WTC11 (cell line): Measurements from ENCODE around the gene NFATC1. TPM values are rescaled to one million over a fixed set of nuclear protein-coding genes. Genes with fewer than 3 reads are reported as not detected.

Experiments
- ATAC-seq: fragments of 200-7000 bp; cut with Tn5 transposase; 2 replicates; pipeline ENCODE4 v1.10.0; 2021; ENCODE audit warnings: mild to moderate bottlenecking, moderate library complexity
- CTCF ChIA-PET: fragments of 300-600 bp; sonication (Branson Sonifier 250); formaldehyde crosslinking; loops from one replicate; lab custom pipeline; 2021; ENCODE audit warnings: antibody characterized with exemption; lab: Charles Lee
- POLR2A ChIA-PET: fragments of 350-600 bp; sonication (Branson Sonifier 250); formaldehyde crosslinking; loops from one replicate; lab custom pipeline; 2021; ENCODE audit warnings: antibody characterized with exemption; lab: Charles Lee
- DNase-seq: peaks from one replicate; pipeline ENCODE4 v3.0.0; 2021; ENCODE audit warnings: low spot score
- H3K27ac Mint-ChIP-seq: 2 replicates; pipeline ENCODE4 v1.8.0; 2021; ENCODE audit warnings: mixed read lengths
- H3K27me3 Mint-ChIP-seq: 2 replicates; pipeline ENCODE4 v1.8.0; 2021; ENCODE audit warnings: low read depth, mild to moderate bottlenecking, moderate library complexity, mixed read lengths
- H3K36me3 Mint-ChIP-seq: 2 replicates; pipeline ENCODE4 v1.8.0; 2021; ENCODE audit warnings: mixed read lengths
- H3K4me1 Mint-ChIP-seq: 2 replicates; pipeline ENCODE4 v1.8.0; 2022; ENCODE audit warnings: mixed read lengths
- H3K4me3 Mint-ChIP-seq: 2 replicates; pipeline ENCODE4 v1.8.0; 2021; ENCODE audit warnings: mild to moderate bottlenecking, moderate library complexity, mixed read lengths
- H3K9me3 Mint-ChIP-seq: 2 replicates; pipeline ENCODE4 v1.8.0; 2021; ENCODE audit warnings: mixed read lengths
- AFF4 ChIP-seq: sonication (generic); formaldehyde crosslinking; IDR thresholded peaks from 2 replicates; pipeline ENCODE4 v1.8.1; 2023; ENCODE audit warnings: mild to moderate bottlenecking, missing genetic modification reagents, borderline replicate concordance
- ATF1 ChIP-seq: sonication (generic); formaldehyde crosslinking; IDR thresholded peaks from 2 replicates; pipeline ENCODE4 v1.8.1; 2023; ENCODE audit warnings: mild to moderate bottlenecking, moderate library complexity, missing genetic modification reagents
- ATF2 ChIP-seq: sonication (generic); formaldehyde crosslinking; IDR thresholded peaks from 2 replicates; pipeline ENCODE4 v1.8.1; 2022; ENCODE audit warnings: low read depth, missing genetic modification reagents, borderline replicate concordance
- CBFB ChIP-seq: sonication (generic); formaldehyde crosslinking; IDR thresholded peaks from 2 replicates; pipeline ENCODE4 v1.8.1; 2022; ENCODE audit warnings: mild to moderate bottlenecking, low read depth, missing genetic modification reagents
- CDX4 ChIP-seq: fragments of 250-450 bp; sonication (Bioruptor Pico); IDR thresholded peaks from 2 replicates; pipeline ENCODE4 v1.9.0; 2021; ENCODE audit warnings: moderate library complexity, mild to moderate bottlenecking, inconsistent platforms, borderline replicate concordance
- CREM ChIP-seq: sonication (generic); formaldehyde crosslinking; IDR thresholded peaks from 2 replicates; pipeline ENCODE4 v1.8.1; 2022; ENCODE audit warnings: mild to moderate bottlenecking, missing genetic modification reagents, moderate library complexity
- E2F1 ChIP-seq: sonication (generic); formaldehyde crosslinking; IDR thresholded peaks from 2 replicates; pipeline ENCODE4 v1.8.0; 2022; ENCODE audit warnings: mild to moderate bottlenecking, missing genetic modification reagents
- GABPB1 ChIP-seq: sonication (generic); formaldehyde crosslinking; IDR thresholded peaks from 2 replicates; pipeline ENCODE4 v1.8.1; 2023; ENCODE audit warnings: mild to moderate bottlenecking, missing genetic modification reagents
- GRHL2 ChIP-seq: fragments of 250-450 bp; sonication (Bioruptor Pico); IDR thresholded peaks from 2 replicates; pipeline ENCODE4 v1.8.0; 2022; ENCODE audit warnings: mild to moderate bottlenecking, moderate library complexity; ENCODE audit not compliant: insufficient replicate concordance, severe bottlenecking
- GTF2I ChIP-seq: fragments of 250-450 bp; sonication (Bioruptor Pico); conservative IDR thresholded peaks from 2 replicates; pipeline ENCODE4 v1.4.0; 2021; ENCODE audit warnings: mild to moderate bottlenecking
- MAX ChIP-seq: sonication (generic); formaldehyde crosslinking; IDR thresholded peaks from 2 replicates; pipeline ENCODE4 v1.8.0; 2022; ENCODE audit warnings: mild to moderate bottlenecking, missing genetic modification reagents
- MYBL2 ChIP-seq: sonication (generic); formaldehyde crosslinking; IDR thresholded peaks from 2 replicates; pipeline ENCODE4 v1.8.1; 2023; ENCODE audit warnings: mild to moderate bottlenecking, moderate library complexity, missing genetic modification reagents
- NFYB ChIP-seq: sonication (generic); formaldehyde crosslinking; conservative IDR thresholded peaks from 2 replicates; pipeline ENCODE4 v1.8.0; 2022; ENCODE audit warnings: low read depth, missing genetic modification reagents
- NR3C1 ChIP-seq: sonication (generic); formaldehyde crosslinking; conservative IDR thresholded peaks from 2 replicates; pipeline ENCODE4 v1.8.1; 2023; ENCODE audit warnings: low read depth, mild to moderate bottlenecking, missing genetic modification reagents
- STAT6 ChIP-seq: sonication (generic); formaldehyde crosslinking; conservative IDR thresholded peaks from 2 replicates; pipeline ENCODE4 v1.8.1; 2023; ENCODE audit warnings: mild to moderate bottlenecking, low read depth, missing genetic modification reagents, moderate library complexity
- TEAD4 ChIP-seq: sonication (generic); formaldehyde crosslinking; IDR thresholded peaks from 2 replicates; pipeline ENCODE4 v1.8.0; 2022; ENCODE audit warnings: mild to moderate bottlenecking, missing genetic modification reagents
- TP53 ChIP-seq: sonication (generic); formaldehyde crosslinking; IDR thresholded peaks from 2 replicates; pipeline ENCODE4 v1.8.1; 2023; ENCODE audit warnings: mild to moderate bottlenecking, missing genetic modification reagents
- ZMAT4 ChIP-seq: fragments of 250-450 bp; sonication (Bioruptor Pico); IDR thresholded peaks from 2 replicates; pipeline ENCODE4 v1.9.0; 2021; ENCODE audit warnings: mild to moderate bottlenecking
- ZNF121 ChIP-seq: sonication (generic); formaldehyde crosslinking; IDR thresholded peaks from 2 replicates; pipeline ENCODE4 v1.8.0; 2023; ENCODE audit warnings: missing genetic modification reagents
- ZNF423 ChIP-seq: fragments of 250-450 bp; sonication (Bioruptor Pico); IDR thresholded peaks from 2 replicates; pipeline ENCODE4 v2.1.2; 2022; ENCODE audit warnings: mild to moderate bottlenecking, moderate library complexity
- total RNA-seq: library from RNA; stranded (reverse); gene quantifications from 3 replicates; pipeline ENCODE4 v1.2.3, GENCODE V29; 2021

NFATC1 gene
- total RNA-seq, 1 experiment from 2014 or later = 20.2 TPM

GRCh38 chr18:79544386-79544963, 148.7 kb downstream of the NFATC1 start:
- H3K4me3 Mint-ChIP-seq = no peak overlapping the region
- no peak for ATAC-seq
- TF ChIP-seq TEAD4 (no peak), NFYB (CRISPR knock-in tag) (no peak), AFF4 (CRISPR knock-in tag) (no peak), ZMAT4 (CRISPR knock-in tag) (no peak), CBFB (CRISPR knock-in tag) (no peak), TP53 (CRISPR knock-in tag) (no peak), MAX (no peak), ATF1 (CRISPR knock-in tag) (no peak), ZNF423 (no peak), STAT6 (CRISPR knock-in tag) (no peak), CDX4 (CRISPR knock-in tag) (no peak), MYBL2 (CRISPR knock-in tag) (no peak), GRHL2 (no peak), NR3C1 (CRISPR knock-in tag) (no peak), E2F1 (no peak), GTF2I (CRISPR knock-in tag) (no peak), ATF2 (no peak), ZNF121 (no peak), GABPB1 (no peak), CREM (no peak)
- POLR2A ChIA-PET = interaction anchor here (0.8 kb wide), 1 partner anchor 32 kb away, joined by 3 read pairs; no protein-coding TSS in a partner anchor
- no peaks in the 10 kb centered on the region for H3K27me3 Mint-ChIP-seq
- H3K9me3 Mint-ChIP-seq = peaks cover 10% of the 10 kb centered on the region
- no peak for DNase-seq
- no peaks in the 10 kb centered on the region for H3K4me1 Mint-ChIP-seq
- no peak overlapping the region for H3K27ac Mint-ChIP-seq
- CTCF ChIA-PET = interaction anchor here (0.6 to 1.2 kb wide), 2 partner anchors 163 to 166 kb away, joined by 4 read pairs; no protein-coding TSS in a partner anchor
- 0 out of 2 replicates have a peak, but pooled peaks cover 3% of the 10 kb centered on the region for H3K36me3 Mint-ChIP-seq
